HG03342 (cell line): ENCODE measurements around the gene LHX3.
"Not testable (repeated sequence)": the region's sequence is repeated elsewhere in the genome, so short reads cannot be mapped to it uniquely, and the experiment has no call there.

Experiments
- ATAC-seq: cut with Tn5 transposase; IDR thresholded peaks from one replicate; pipeline ENCODE4 v1.9.1; 2021; ENCODE audit warnings: mild to moderate bottlenecking, moderate library complexity; ENCODE audit not compliant: unreplicated experiment

Gene LHX3

GRCh38 chr9:136242248-136242647, 37.3 kb upstream of the LHX3 start:
- no peak for ATAC-seq

DNA sequence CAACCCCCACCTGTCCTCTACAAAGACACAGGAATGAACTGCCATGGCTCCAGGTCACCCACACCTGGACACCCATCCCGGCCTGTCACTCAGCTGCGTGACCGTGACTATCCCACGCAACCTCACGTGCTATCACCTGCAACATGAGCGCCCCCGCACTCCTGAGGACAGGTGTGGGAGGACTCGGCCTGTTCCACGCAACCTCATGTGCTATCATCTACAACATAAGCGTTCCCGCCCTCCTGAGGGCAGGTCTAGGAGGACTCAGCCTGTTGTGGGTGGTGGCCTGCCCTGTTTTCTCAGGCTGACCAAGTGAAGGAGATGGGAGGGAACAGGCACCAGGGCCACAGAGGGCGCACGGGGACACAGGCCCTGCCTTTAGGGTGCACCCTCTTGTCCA, 36.6 kb upstream of the LHX3 start:
- no peak for ATAC-seq

DNA sequence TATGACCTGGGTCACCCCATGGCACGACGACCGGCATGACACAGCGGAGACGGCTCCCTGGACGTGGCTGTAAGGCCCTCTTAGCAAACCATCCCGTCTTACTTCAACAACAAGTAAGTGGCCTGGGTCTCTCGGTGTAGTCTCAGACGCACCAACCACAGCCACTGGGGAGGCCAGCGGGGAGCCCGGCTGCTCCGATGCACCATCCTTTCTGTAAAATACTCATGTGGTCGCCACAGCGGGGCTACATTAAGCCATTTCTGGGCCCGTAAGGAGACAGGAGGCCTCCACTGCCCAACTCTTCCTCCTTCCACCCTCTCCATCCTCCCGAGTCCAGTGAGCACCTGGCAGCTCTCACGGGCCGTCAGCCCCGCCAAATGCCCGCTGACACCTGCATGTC, 36.0 kb upstream of the LHX3 start:
- no peak for ATAC-seq

- ATAC-seq, result no peak
Observed at GRCh38 chr9:136239983-136240330, 35.0 kb upstream of the LHX3 start.

GRCh38 chr9:136239135-136239982, 34.4 kb upstream of the LHX3 start:
- no peak for ATAC-seq

- no peak for ATAC-seq
Observed at GRCh38 chr9:136238342-136238732, 33.4 kb upstream of the LHX3 start.

DNA sequence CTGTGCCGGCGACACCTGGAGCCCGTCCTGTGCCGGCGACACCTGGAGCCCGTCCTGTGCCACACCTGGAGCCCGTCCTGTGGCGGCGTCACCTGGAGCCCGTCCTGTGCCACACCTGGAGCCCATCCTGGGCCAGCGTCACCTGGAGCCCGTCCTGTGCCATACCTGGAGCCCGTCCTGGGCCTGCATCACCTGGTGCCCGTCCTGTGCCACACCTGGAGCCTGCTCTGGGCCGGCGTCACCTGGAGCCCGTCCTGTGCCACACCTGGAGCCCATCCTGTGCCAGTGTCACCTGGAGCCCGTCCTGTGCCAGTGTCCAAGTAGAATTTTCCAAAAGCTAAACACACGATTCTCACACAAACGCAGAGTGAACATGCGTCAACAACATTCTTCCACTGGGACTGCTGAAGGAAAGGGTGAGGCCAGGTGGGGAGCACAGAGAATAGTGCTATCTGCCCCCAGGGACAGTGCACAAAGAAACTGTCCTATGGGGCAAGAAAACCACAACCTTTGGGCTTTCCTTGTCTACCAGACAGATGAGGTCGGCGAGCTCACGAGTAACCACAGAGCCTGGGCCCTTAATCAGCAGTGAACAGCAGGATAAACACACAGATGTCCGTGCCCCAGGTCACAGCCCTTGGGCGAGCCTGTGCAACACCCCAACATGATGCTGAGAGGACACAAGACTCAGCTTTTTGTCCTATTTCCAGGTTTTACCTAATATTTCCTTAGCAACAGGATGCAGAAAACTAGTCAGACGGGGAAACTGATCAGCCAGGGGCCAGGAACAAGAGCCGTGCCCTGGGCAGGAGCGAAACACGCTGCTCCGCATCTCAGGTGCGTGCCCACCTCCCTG, 32.8 kb upstream of the LHX3 start:
- no peak for ATAC-seq

DNA sequence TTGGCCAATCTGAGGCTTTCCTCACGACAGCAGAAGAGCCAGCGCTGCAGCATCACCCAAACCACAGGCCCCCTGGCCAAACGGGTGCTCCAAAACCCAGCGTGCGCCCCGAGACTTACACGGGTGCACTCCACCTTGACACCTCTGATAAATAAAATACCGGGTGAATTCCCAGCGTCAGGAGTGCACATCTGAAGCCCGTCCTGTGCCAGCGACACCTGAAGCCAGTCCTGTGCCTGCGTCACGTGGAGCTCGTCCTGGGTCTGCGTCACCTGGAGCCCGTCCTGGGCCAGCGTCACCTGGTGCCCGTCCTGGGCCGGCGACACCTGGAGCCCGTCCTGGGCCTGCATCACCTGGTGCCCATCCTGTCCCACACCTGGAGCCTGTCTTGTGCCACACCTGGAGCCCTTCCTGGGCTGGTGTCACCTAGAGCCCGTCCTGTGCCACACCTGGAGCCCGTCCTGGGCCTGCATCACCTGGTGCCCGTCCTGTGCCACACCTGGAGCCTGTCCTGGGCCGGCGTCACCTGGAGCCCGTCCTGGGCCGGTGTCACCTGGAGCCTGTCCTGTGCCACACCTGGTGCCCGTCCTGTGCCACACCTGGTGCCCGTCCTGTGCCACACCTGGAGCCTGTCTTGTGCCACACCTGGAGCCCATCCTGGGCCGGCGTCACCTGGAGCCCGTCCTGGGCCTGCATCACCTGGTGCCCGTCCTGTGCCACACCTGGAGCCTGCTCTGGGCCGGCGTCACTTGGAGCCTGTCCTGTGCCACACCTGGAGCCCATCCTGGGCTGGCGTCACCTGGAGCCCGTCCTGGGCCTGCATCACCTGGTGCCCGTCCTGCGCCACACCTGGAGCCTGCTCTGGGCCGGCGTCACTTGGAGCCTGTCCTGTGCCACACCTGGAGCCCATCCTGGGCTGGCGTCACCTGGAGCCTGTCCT, 31.8 kb upstream of the LHX3 start:
- not testable (repeated sequence) for ATAC-seq

DNA sequence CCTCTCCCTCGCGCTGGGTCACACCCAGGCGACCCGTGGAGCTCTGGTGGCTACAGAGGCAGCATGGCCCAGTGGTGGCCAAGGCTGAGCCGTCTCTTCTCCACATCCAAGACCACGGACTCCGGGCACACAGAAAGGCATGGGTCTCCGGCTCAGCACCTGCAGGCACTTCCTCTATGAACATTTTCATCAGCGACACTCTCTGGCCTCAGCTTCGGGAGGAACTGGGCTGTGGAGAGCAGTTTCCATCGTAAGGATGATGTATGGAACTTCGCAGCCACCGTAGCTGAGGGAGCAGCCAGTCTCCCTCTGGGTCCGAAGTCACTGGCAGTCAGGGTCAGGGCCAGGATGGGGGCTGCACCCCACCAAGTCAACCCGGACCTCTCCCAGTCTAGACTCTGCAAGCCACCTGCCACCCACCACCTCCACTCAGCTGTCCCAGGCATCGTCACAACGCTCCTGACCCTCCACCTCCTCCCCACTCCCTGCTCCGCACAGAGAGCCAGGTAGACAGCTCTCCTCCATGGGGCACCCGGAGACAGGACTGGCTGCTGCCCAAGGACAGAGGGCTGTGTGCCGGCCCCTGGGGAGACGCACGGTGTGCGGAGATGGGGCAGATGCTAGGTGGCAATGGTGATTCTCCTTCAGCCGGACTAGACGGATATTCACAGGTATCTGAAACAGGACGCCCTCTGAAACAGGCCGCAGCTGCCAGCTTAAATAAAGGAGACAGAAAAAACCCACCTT, 31.0 kb upstream of the LHX3 start:
- ATAC-seq, result no peak

GRCh38 chr9:136235171-136235570, 30.2 kb upstream of the LHX3 start:
- no peak for ATAC-seq

- no peak for ATAC-seq
Observed at GRCh38 chr9:136234597-136234996, 29.7 kb upstream of the LHX3 start.

- no peak for ATAC-seq
Observed at GRCh38 chr9:136233868-136234267, 28.9 kb upstream of the LHX3 start.

DNA sequence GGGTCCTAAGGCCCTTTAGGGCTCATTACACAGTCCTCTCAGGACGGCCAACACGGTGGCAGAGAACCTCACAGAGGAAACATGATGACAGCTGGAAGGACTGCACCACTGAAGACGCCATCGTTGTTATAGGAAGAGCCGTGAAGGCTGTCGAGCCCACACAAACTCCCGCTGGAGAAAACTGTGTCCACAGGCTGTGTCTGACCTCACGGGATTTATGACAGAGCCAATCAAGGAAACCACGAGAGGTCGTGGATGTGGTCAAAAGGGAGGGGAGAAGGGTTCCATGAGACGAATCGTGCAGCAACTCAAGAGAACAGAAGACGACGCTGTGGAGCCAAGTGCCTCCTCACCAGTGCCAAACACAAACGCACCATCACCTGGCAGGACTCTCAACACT, 28.5 kb upstream of the LHX3 start:
- no peak for ATAC-seq

DNA sequence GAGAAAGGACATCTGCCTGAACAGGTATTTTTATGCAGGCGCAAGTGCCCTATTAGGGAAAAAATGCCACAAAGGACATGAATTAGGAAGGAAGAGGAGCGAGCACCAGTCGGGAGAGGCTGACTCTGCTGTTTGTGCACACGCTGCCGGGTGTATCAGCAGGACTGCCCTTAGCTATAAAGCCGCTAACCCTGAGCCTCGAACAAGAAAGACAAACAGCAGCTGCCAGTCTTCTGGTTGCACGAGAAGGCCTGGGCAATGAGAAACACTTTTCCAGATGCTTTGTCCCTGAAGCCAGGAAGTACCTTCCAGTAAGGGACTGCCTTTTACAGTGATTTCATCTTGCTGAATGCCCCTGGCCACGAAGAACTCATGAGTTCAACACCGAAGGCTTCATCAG, 28.0 kb upstream of the LHX3 start:
- ATAC-seq, result no peak

GRCh38 chr9:136231478-136232297, 26.8 kb upstream of the LHX3 start:
- ATAC-seq, result no peak

GRCh38 chr9:136230773-136231172, 25.8 kb upstream of the LHX3 start:
- ATAC-seq, result no peak

GRCh38 chr9:136230365-136230764, 25.4 kb upstream of the LHX3 start:
- ATAC-seq, result no peak

- no peak for ATAC-seq
Observed at GRCh38 chr9:136229096-136230065, 24.5 kb upstream of the LHX3 start.
